ENCODE measurements around the gene TOB1.

Gene TOB1

DNA sequence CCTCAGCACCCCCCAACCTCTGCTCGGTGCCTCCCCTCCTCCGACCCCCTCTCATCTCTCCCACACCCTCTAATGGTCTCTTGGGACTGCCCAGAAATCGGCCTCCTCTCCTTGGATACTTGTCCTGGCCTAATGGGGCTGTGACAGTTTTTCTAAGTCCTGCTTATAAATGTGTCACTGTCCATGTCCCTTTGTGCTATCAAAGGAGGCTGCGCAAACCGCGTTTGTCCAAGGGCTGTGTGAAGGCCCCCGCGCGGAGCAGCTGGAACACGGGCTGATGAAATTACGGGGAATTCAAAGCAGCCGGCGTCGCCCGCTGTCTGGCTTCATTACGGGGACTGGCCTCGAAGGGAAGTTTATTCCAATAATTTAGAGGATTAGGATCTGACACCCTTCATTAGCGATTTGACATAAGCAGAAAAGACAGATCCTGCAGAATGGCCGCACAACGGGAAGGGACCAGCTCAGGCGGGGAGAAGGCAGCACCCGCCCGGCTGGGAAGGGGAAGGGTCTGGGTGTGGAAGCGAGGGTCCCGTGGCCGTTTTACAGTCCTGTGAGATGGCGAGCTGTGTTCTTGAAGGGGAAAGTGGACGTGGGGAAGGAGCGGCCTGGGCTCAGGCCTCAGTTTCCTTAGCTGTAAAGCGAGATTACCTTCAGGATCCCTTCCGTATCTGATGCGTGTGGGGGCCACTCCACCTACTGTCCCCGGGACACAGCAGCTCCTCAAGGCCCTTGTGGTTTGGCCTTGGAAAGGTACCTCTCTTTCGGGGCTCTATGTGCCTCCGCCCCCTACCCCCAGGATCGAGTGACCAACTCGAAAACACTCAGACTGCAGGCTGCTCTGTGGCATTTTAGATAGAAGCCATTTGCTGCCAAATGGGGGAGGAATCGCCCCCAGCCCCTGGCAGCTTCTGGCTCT lies 32.4 kb downstream of the TOB1 start:
- no peak for DNase-seq

GRCh38 chr17:50832864-50833381 lies 33.2 kb downstream of the TOB1 start:
- DNase-seq = no peak

GRCh38 chr17:50832267-50832863 lies 33.8 kb downstream of the TOB1 start:
- no peak for DNase-seq

GRCh38 chr17:50831471-50831928 lies 34.7 kb downstream of the TOB1 start:
- DNase-seq = no peak

DNA sequence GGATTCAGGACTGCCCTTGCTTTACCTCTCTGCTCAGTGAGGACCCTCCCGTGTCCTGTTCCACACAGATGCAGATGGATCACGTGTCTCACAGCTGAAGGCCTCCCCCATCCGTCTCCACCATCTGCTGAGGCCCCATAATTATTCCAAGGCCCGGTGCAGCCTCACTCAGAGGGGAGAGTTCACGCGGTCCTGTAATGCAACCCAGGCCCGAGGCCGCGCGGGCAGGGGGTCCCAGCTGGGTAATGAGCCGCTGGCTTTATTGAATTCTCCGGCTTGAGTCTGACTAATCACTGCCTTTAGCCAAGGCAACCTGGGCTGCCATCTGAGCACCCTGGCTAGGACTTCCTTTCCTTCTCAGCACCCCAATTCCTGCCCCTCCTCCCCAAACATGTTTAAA lies 35.2 kb downstream of the TOB1 start:
- no peak for DNase-seq

DNA sequence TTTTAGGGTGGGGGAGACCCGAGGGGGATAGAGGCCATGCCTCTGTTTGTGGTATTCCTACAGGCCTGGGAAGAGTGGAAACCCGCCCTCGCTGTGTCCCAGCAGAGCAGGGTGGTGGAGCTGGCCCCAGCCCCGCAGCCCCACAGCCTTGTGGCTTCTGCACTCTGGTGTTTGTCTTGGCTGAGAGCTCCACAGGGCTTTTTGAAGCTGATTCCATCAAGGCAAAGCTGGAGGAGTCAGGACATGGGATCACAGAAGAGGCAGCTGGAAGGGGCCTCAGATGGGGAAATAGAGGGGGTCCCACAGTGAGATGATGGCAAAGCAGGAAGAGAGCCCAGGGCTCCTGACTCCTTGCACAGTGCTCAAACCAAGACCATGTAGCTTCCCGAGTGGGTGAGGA lies 35.8 kb downstream of the TOB1 start:
- DNase-seq = no peak

GRCh38 chr17:50829332-50829731 lies 36.8 kb downstream of the TOB1 start:
- no peak for DNase-seq

DNA sequence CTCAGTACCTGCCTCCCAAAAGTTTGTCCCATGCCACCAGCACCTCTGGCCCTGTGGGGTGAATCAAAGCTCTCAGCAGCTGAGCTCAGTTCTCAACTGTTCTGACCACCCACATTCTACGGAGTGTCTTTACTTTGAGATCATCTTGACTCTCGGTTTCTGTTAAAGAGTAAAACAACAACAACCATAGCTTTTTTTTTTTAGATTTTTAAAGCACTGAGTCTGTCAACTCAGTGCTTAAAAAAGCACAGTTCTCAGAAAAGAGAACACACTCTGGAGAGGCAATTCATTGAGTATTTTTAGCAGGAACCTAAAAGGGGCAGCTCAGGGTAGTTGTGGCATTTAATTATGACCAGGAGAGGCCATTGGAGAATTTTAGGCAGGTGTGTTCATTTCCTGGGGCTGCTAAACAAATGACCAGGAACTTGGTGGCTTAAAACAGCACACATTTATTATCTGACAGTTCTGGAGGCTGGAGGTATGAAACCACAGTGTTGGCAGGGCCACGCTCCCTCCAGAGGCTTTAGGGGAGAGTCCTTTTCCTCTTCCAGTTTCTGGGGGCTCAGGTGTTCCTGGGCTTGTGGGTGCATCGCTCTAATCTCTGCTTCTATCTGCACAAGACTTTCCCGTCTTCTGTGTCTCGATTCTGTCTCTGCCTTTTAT lies 37.5 kb downstream of the TOB1 start:
- peak in 1 of 56 donors; percentile 8 for DNase-seq

GRCh38 chr17:50825188-50825587 lies 41.0 kb downstream of the TOB1 start:
- no peak for DNase-seq

GRCh38 chr17:50824429-50824828 lies 41.7 kb downstream of the TOB1 start:
- no peak for DNase-seq

DNA sequence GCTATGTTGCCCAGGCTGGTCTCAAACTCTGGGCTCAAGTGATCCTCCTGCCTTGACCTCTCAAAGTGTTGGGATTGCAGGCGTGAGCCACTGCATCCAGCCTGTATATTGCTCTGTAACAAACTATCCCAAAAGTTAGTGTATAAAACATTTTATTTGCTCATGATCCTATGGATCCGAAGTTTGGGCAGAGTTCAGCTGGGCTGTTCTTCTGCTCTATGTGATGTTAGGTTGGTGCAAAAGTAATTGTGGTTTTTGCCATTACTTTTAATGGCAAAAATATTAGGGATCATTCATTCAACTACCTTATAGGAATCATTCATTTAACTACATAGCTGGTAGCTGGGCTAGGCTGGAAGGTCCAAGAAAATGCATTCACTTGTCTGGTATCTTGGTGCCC lies 43.6 kb downstream of the TOB1 start:
- no peak for DNase-seq

- DNase-seq = peak in 1 of 56 donors; percentile 18
Observed at GRCh38 chr17:50820651-50821050, 45.5 kb downstream of the TOB1 start.

DNA sequence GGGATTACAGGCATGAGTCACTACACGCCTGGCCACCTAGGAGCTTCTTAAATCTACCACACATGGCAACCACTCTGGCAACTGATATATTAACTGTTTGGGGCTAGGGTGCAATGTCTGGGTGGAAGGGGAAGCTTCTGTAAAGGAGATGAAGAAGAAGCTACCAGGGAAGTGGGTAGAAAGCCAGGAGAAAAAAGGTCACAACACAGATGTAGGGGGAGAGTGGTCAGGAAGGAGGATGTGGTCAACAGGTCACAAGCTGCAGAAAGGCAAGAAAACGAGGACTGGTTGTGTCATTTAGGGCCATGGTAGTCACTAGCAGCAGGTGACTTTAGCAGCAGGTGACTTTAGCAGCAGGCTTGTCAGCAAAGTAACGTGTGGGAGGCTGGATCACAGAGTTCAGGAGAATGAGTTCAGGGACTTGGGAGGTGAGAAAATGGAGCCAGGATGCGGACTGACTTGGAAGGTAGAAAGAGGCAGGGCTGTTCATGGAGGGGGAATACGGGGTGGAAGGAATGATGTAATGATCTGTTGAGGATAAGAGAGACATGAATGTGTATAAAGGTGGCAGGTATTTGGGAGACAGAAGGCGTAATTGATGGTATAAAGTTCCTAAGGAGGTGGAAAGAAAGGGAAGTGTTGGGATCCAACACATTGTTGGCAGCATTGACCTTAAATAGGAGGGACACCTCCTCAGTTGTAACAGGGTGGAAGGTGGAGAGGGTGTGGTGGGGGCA lies 47.1 kb downstream of the TOB1 start:
- no peak for DNase-seq

DNA sequence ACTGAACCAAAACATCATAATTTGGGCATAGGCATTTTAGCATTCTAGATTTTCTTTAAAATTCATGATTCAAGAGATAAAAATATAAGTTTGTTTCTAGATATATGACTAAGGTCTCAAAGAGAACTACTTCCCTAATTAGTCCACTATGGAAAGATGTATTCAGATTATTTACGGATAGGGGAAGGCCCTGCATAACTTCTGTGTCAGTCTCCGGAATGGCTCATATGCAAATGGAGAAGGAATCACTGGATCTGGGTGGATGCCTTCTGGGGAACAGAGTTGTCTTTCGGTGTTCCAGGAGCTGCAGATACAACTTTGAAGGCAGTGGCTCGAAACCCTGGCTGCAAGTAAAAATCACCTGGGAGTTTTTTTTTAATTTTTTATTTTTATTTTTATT lies 47.9 kb downstream of the TOB1 start:
- no peak for DNase-seq

GRCh38 chr17:50817838-50818237 lies 48.3 kb downstream of the TOB1 start:
- DNase-seq = no peak

DNA sequence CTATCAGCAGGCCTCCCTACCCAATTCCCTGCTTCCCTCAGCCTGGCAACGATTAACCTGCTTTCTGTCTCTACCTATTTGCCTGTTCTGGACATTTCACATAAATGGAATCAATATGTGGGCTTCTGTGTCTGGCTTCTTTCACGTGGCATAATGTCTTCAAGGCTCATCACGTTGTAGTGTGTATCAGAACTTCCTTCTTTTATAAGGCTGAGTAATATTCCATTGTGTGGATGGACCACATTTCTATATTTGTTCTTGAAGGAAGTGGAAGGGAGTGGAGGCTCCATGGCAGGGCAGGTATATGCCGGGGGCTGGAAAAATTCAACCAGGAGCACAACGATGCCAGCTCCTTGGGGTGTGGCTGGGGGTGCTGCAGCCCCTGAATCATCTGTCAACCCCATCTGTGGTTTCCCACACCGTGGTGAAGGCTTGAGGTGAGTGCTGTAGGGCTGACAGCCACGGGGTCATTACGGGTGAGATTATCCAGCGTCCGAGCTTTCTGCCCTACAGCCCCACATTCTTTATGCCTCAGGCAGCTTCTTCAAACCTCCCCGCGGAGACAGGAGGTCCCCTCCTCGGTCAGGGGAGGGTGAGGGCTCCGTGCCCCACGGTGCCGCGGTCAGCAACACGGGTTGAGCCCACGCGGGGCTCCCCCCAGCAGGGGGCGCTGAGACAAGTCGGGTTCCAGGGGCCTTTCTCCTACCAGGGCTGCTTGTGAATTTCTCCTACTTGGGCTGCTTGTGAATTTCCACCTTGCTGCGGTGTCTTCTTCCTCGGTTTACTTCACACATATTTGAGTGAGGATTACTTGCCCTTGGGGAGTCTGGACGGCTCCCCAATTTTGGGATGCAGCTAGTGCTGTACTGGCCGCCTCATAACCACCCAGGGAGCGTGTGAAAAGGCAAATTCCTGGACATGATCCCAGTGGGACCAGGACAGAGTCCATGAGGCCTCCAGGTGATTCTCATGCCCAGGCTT lies 49.1 kb downstream of the TOB1 start:
- peak in 26 of 56 donors; percentile 3 to 69 (median 23) for DNase-seq

GRCh38 chr17:50816271-50816670 lies 49.9 kb downstream of the TOB1 start:
- no peak for DNase-seq

- no peak for DNase-seq
Observed at GRCh38 chr17:50815400-50815799, 50.8 kb downstream of the TOB1 start.

DNA sequence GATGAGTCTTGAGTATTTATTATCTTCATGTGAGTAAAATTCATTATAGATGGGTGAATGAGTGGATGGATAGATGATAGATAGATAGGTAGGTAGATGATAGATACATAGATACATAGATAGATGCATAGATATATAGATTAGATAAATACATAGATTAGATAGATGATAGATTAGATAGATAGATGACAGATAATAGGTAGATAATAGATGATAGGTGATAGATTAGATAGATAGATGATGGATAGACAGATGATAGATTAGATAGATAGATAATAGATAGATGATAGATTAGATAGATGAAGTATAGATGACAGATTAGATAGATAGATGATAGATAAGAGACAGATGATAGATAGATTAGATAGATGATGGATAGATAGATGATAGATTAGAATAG lies 52.6 kb downstream of the TOB1 start:
- no peak for DNase-seq
